ENCODE measurements around the gene SNTG2. TPM values are rescaled to one million over a fixed set of nuclear protein-coding genes. Genes with fewer than 3 reads are reported as not detected.
"Not testable (repeated sequence)": the region's sequence is repeated elsewhere in the genome, so short reads cannot be mapped to it uniquely, and the experiment has no call there.

Gene SNTG2
- total RNA-seq, 2 donors from 2014 or later: 2.5 to 3.8 TPM

GRCh38 chr2:1117569-1117968, 166.9 kb downstream of the SNTG2 start:
- peaks cover 13 to 16% of the 10 kb centered on the region in 2 donors for H3K36me3 Mint-ChIP-seq (ENCODE audit: insufficient read depth in 2 of 2)
- DNase-seq: no peak
- H3K9me3 Mint-ChIP-seq: peaks cover 13 to 18% of the 10 kb centered on the region in 2 donors
- peaks cover 15% of the 10 kb centered on the region for H3K4me1 Mint-ChIP-seq (ENCODE audit: low read depth)
- no peak overlapping the region for H3K4me3 Mint-ChIP-seq
- H3K27me3 Mint-ChIP-seq (ENCODE audit: low read depth): no peaks in the 10 kb centered on the region
- no peak overlapping the region for H3K27ac Mint-ChIP-seq
- no peak for ATAC-seq (replicated peaks in 1 of 2)

GRCh38 chr2:1125217-1125616, 174.6 kb downstream of the SNTG2 start:
- Mint-ChIP-seq H3K36me3 (ENCODE audit: insufficient read depth in 2 of 2) (no peaks in the 10 kb centered on the region), H3K9me3 (no peaks in the 10 kb centered on the region), H3K27me3 (ENCODE audit: low read depth) (peaks cover 5% of the 10 kb centered on the region), H3K4me3 (no peak overlapping the region), H3K27ac (no peak overlapping the region), H3K4me1 (ENCODE audit: low read depth) (peaks cover 7% of the 10 kb centered on the region)
- ATAC-seq (replicated peaks in 1 of 2) (no peak), DNase-seq (no peak)

GRCh38 chr2:1125633-1126370, 175.2 kb downstream of the SNTG2 start:
- peaks cover 7% of the 10 kb centered on the region for H3K4me1 Mint-ChIP-seq (ENCODE audit: low read depth)
- ATAC-seq (replicated peaks in 1 of 2) (no peak), DNase-seq (no peak)
- H3K9me3 Mint-ChIP-seq: no peaks in the 10 kb centered on the region
- H3K27me3 Mint-ChIP-seq (ENCODE audit: low read depth): peaks cover 5% of the 10 kb centered on the region
- no peak overlapping the region for H3K27ac Mint-ChIP-seq
- H3K4me3 Mint-ChIP-seq: no peak overlapping the region
- no peaks in the 10 kb centered on the region for H3K36me3 Mint-ChIP-seq (ENCODE audit: insufficient read depth in 2 of 2)

GRCh38 chr2:1129982-1130381, 179.3 kb downstream of the SNTG2 start:
- ATAC-seq (replicated peaks in 1 of 2) (no peak), DNase-seq (no peak)
- H3K4me3 Mint-ChIP-seq: no peak overlapping the region
- no peak overlapping the region for H3K27ac Mint-ChIP-seq
- peaks cover 27% of the 10 kb centered on the region for H3K4me1 Mint-ChIP-seq (ENCODE audit: low read depth)
- H3K27me3 Mint-ChIP-seq (ENCODE audit: low read depth): peaks cover 11% of the 10 kb centered on the region
- no peaks in the 10 kb centered on the region for H3K9me3 Mint-ChIP-seq
- no peaks in the 10 kb centered on the region for H3K36me3 Mint-ChIP-seq (ENCODE audit: insufficient read depth in 2 of 2)

GRCh38 chr2:1130922-1131321, 180.3 kb downstream of the SNTG2 start:
- DNase-seq: no peak
- Mint-ChIP-seq H3K27me3 (ENCODE audit: low read depth) (peaks cover 6% of the 10 kb centered on the region), H3K36me3 (ENCODE audit: insufficient read depth in 2 of 2) (no peaks in the 10 kb centered on the region), H3K27ac (no peak overlapping the region), H3K9me3 (no peaks in the 10 kb centered on the region), H3K4me1 (ENCODE audit: low read depth) (peaks cover 28% of the 10 kb centered on the region), H3K4me3 (no peak overlapping the region)
- ATAC-seq (replicated peaks in 1 of 2): no peak

GRCh38 chr2:1132328-1132969, 181.8 kb downstream of the SNTG2 start:
- peaks cover 36% of the 10 kb centered on the region for H3K4me1 Mint-ChIP-seq (ENCODE audit: low read depth)
- peak overlapping the region in 1 of 2 donors; percentile 8 for H3K4me3 Mint-ChIP-seq
- DNase-seq (peak; percentile 31 to 50), ATAC-seq (replicated peaks in 1 of 2) (peak; percentile 83 to 93)
- H3K36me3 Mint-ChIP-seq (ENCODE audit: insufficient read depth in 2 of 2): no peaks in the 10 kb centered on the region
- no peaks in the 10 kb centered on the region for H3K9me3 Mint-ChIP-seq
- H3K27ac Mint-ChIP-seq: no peak overlapping the region
- peaks cover 6% of the 10 kb centered on the region for H3K27me3 Mint-ChIP-seq (ENCODE audit: low read depth)

- not testable (repeated sequence) for H3K27ac Mint-ChIP-seq; ATAC-seq (replicated peaks in 1 of 2); H3K36me3 Mint-ChIP-seq (ENCODE audit: insufficient read depth in 2 of 2); H3K9me3 Mint-ChIP-seq
- DNase-seq: peak in 1 of 2 donors; percentile 32
- Mint-ChIP-seq H3K27me3 (ENCODE audit: low read depth) (peaks cover 13% of the 10 kb centered on the region), H3K4me3 (peak overlapping the region; percentile 71 to 75), H3K4me1 (ENCODE audit: low read depth) (peaks cover 44% of the 10 kb centered on the region)
Measured at GRCh38 chr2:1133896-1134295, 183.2 kb downstream of the SNTG2 start.

GRCh38 chr2:1134629-1135028, 184.0 kb downstream of the SNTG2 start:
- ATAC-seq (replicated peaks in 1 of 2) (no peak), DNase-seq (no peak)
- Mint-ChIP-seq H3K27me3 (ENCODE audit: low read depth) (peaks cover 13% of the 10 kb centered on the region), H3K9me3 (no peaks in the 10 kb centered on the region), H3K36me3 (ENCODE audit: insufficient read depth in 2 of 2) (no peaks in the 10 kb centered on the region), H3K27ac (no peak overlapping the region), H3K4me1 (ENCODE audit: low read depth) (peaks cover 44% of the 10 kb centered on the region), H3K4me3 (no peak overlapping the region)

GRCh38 chr2:1136067-1136466, 185.4 kb downstream of the SNTG2 start:
- no peak for DNase-seq
- no peaks in the 10 kb centered on the region for H3K9me3 Mint-ChIP-seq
- peaks cover 13% of the 10 kb centered on the region for H3K27me3 Mint-ChIP-seq (ENCODE audit: low read depth)
- peak overlapping the region; percentile 4 for H3K27ac Mint-ChIP-seq
- H3K4me3 Mint-ChIP-seq: no peak overlapping the region
- ATAC-seq (replicated peaks in 1 of 2): no peak
- peaks cover 51% of the 10 kb centered on the region for H3K4me1 Mint-ChIP-seq (ENCODE audit: low read depth)
- no peaks in the 10 kb centered on the region for H3K36me3 Mint-ChIP-seq (ENCODE audit: insufficient read depth in 2 of 2)

- DNase-seq (no peak), ATAC-seq (replicated peaks in 1 of 2) (peak; percentile 33 to 56)
- H3K4me1 Mint-ChIP-seq (ENCODE audit: low read depth): peaks cover 51% of the 10 kb centered on the region
- peak overlapping the region in 1 of 2 donors; percentile 14 for H3K4me3 Mint-ChIP-seq
- no peak overlapping the region for H3K27ac Mint-ChIP-seq
- H3K9me3 Mint-ChIP-seq: no peaks in the 10 kb centered on the region
- H3K36me3 Mint-ChIP-seq (ENCODE audit: insufficient read depth in 2 of 2): no peaks in the 10 kb centered on the region
- H3K27me3 Mint-ChIP-seq (ENCODE audit: low read depth): peaks cover 13% of the 10 kb centered on the region
Measured at GRCh38 chr2:1136846-1137245, 186.2 kb downstream of the SNTG2 start.

GRCh38 chr2:1137264-1137663, 186.6 kb downstream of the SNTG2 start:
- H3K4me1 Mint-ChIP-seq (ENCODE audit: low read depth): peaks cover 51% of the 10 kb centered on the region
- no peaks in the 10 kb centered on the region for H3K36me3 Mint-ChIP-seq (ENCODE audit: insufficient read depth in 2 of 2)
- no peaks in the 10 kb centered on the region for H3K9me3 Mint-ChIP-seq
- DNase-seq (no peak), ATAC-seq (replicated peaks in 1 of 2) (no peak)
- peaks cover 13% of the 10 kb centered on the region for H3K27me3 Mint-ChIP-seq (ENCODE audit: low read depth)
- H3K4me3 Mint-ChIP-seq: no peak overlapping the region
- no peak overlapping the region for H3K27ac Mint-ChIP-seq

GRCh38 chr2:1137913-1138391, 187.3 kb downstream of the SNTG2 start:
- Mint-ChIP-seq H3K36me3 (ENCODE audit: insufficient read depth in 2 of 2) (peaks cover 0 to 4% of the 10 kb centered on the region in 2 donors), H3K4me1 (ENCODE audit: low read depth) (peaks cover 51% of the 10 kb centered on the region), H3K27ac (no peak overlapping the region), H3K4me3 (no peak overlapping the region), H3K9me3 (no peaks in the 10 kb centered on the region), H3K27me3 (ENCODE audit: low read depth) (peaks cover 13% of the 10 kb centered on the region)
- DNase-seq: no peak
- ATAC-seq (replicated peaks in 1 of 2): no peak

GRCh38 chr2:1140389-1141003, 189.8 kb downstream of the SNTG2 start:
- H3K36me3 Mint-ChIP-seq (ENCODE audit: insufficient read depth in 2 of 2): peaks cover 11 to 13% of the 10 kb centered on the region in 2 donors
- H3K27me3 Mint-ChIP-seq (ENCODE audit: low read depth): peaks cover 7% of the 10 kb centered on the region
- no peak overlapping the region for H3K4me3 Mint-ChIP-seq
- H3K9me3 Mint-ChIP-seq: peaks cover 2 to 9% of the 10 kb centered on the region in 2 donors
- H3K27ac Mint-ChIP-seq: no peak overlapping the region
- DNase-seq (peak; percentile 50 to 66), ATAC-seq (replicated peaks in 1 of 2) (peak; percentile 46 to 54)
- H3K4me1 Mint-ChIP-seq (ENCODE audit: low read depth): peaks cover 46% of the 10 kb centered on the region

Data from activated T-cell treated with anti-CD3 and anti-CD28 coated beads, Interleukin-2, amount 50 U/mL, for 72 hours (primary cell).